Measurements from ENCODE around the gene USP12.
A peak's percentile ranks its signal among the peaks of the same experiment; 100 is the strongest.

Gene USP12

GRCh38 chr13:27034678-27035111, 136.9 kb downstream of the USP12 start:
- DNase-seq (ENCODE audit: low spot score), result no peak

- DNase-seq (ENCODE audit: low spot score), result no peak
Measured at GRCh38 chr13:27028683-27029480, 142.7 kb downstream of the USP12 start.

GRCh38 chr13:27027086-27027667, 144.4 kb downstream of the USP12 start:
- no peak for DNase-seq (ENCODE audit: low spot score)

- DNase-seq (ENCODE audit: low spot score), result no peak
Measured at GRCh38 chr13:27026396-27026795, 145.2 kb downstream of the USP12 start.

- no peak for DNase-seq (ENCODE audit: low spot score)
Measured at GRCh38 chr13:27024776-27025492, 146.7 kb downstream of the USP12 start.

- DNase-seq (ENCODE audit: low spot score), result no peak
Measured at GRCh38 chr13:27024074-27024461, 147.5 kb downstream of the USP12 start.

- no peak for DNase-seq (ENCODE audit: low spot score)
Measured at GRCh38 chr13:27023385-27024073, 148.1 kb downstream of the USP12 start.

GRCh38 chr13:27022571-27023311, 148.9 kb downstream of the USP12 start:
- DNase-seq (ENCODE audit: low spot score), result peak; percentile 42

GRCh38 chr13:27020415-27020814, 151.2 kb downstream of the USP12 start:
- no peak for DNase-seq (ENCODE audit: low spot score)

GRCh38 chr13:27018882-27019281, 152.7 kb downstream of the USP12 start:
- no peak for DNase-seq (ENCODE audit: low spot score)

- DNase-seq (ENCODE audit: low spot score), result no peak
Measured at GRCh38 chr13:27018344-27018861, 153.2 kb downstream of the USP12 start.

- DNase-seq (ENCODE audit: low spot score), result no peak
Measured at GRCh38 chr13:27016875-27017274, 154.7 kb downstream of the USP12 start.

All from COLO829 (cell line).